GM19240 (cell line): ENCODE data around the gene ALG14.
"Not testable (repeated sequence)": the region's sequence is repeated elsewhere in the genome, so short reads cannot be mapped to it uniquely, and the experiment has no call there.

ENCODE experiments used
- DNase-seq: peaks from one replicate; pipeline ENCODE4 v3.0.0; 2011; ENCODE audit warnings: low spot score; ENCODE audit not compliant: insufficient read length

ALG14 gene

GRCh38 chr1:95072532-95073419 lies at the start of gene ALG14:
TSS of gene ALG14 (minus strand) at chr1:95072951. CDS start at chr1:95072898, 53 bp downstream.
- peak; percentile 78 for DNase-seq

GRCh38 chr1:95122151-95122697 lies 49.5 kb upstream of the ALG14 start:
- no peak for DNase-seq

GRCh38 chr1:95119273-95119672 lies 46.5 kb upstream of the ALG14 start:
- no peak for DNase-seq

- no peak for DNase-seq
Observed at GRCh38 chr1:95118710-95119109, 46.0 kb upstream of the ALG14 start.

- DNase-seq = no peak
Observed at GRCh38 chr1:95118067-95118499, 45.3 kb upstream of the ALG14 start.

- no peak for DNase-seq
Observed at GRCh38 chr1:95117207-95118066, 44.7 kb upstream of the ALG14 start, which contains the start of gene TLCD4. TSS of gene TLCD4 (plus strand) at chr1:95117355. CDS start at chr1:95143902, 26,547 bp downstream.

- no peak for DNase-seq
Observed at GRCh38 chr1:95116580-95117206, 43.9 kb upstream of the ALG14 start.

GRCh38 chr1:95115708-95116137 lies 43.0 kb upstream of the ALG14 start:
- no peak for DNase-seq

- no peak for DNase-seq
Observed at GRCh38 chr1:95113684-95114083, 40.9 kb upstream of the ALG14 start.

- no peak for DNase-seq
Observed at GRCh38 chr1:95111014-95111413, 38.3 kb upstream of the ALG14 start.

- DNase-seq = no peak
Observed at GRCh38 chr1:95108792-95109191, 36.0 kb upstream of the ALG14 start.

- no peak for DNase-seq
Observed at GRCh38 chr1:95098196-95098595, 25.4 kb upstream of the ALG14 start.

GRCh38 chr1:95097426-95097825 lies 24.7 kb upstream of the ALG14 start:
- DNase-seq = no peak

- DNase-seq = no peak
Observed at GRCh38 chr1:95096218-95096841, 23.6 kb upstream of the ALG14 start.

GRCh38 chr1:95095833-95096217 lies 23.1 kb upstream of the ALG14 start:
- no peak for DNase-seq

- DNase-seq = no peak
Observed at GRCh38 chr1:95094923-95095322, 22.2 kb upstream of the ALG14 start.

- no peak for DNase-seq
Observed at GRCh38 chr1:95093296-95093695, 20.5 kb upstream of the ALG14 start.

GRCh38 chr1:95092891-95093290 lies 20.1 kb upstream of the ALG14 start:
- DNase-seq = not testable (repeated sequence)

- DNase-seq = not testable (repeated sequence)
Observed at GRCh38 chr1:95091290-95091689, 18.5 kb upstream of the ALG14 start.

GRCh38 chr1:95089650-95090287 lies 17.0 kb upstream of the ALG14 start:
- no peak for DNase-seq
